HEK293 (cell line): ENCODE data around the gene FADS2.

Experiments
- ZNF292 ChIP-seq: fragments of 450-650 bp; formaldehyde crosslinking; IDR thresholded peaks from 2 replicates; pipeline ENCODE4 v1.5.1; 2016; ENCODE audit warnings: low read depth, missing biosample characterization, missing genetic modification characterization, borderline replicate concordance
- TF ChIP-seq, protein P1 (sequence below): fragments of 450-650 bp; formaldehyde crosslinking; IDR thresholded peaks from 2 replicates; pipeline ENCODE4 v1.5.1; 2016; ENCODE audit warnings: missing biosample characterization, missing genetic modification characterization

DNA sequence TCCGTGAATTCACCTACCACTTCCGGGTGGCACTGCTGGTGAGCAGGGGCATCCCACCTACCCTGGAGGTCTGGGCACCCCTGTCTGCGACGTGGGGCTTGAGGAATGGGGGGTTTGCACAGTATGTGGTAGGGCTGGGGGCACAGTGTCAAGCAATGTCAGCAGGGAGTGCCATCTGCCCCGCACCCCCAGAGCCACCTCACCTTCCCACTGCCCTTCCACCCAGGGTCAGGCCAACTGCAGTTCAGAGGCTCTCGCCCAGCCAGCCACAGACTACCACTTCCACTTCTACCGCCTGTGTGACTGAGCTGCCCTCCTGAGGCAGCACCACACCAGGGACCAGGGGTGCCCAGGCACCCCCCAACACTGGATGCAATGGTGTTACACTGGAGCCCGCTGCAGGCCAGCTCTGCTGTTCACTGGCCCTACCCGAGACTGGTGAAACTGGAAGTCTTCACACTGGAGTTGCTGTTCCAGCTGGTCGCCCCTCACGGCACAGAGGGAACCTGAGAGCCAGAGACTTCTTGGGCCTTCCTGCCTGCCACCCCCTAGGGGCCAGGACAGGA, 42.2 kb upstream of the FADS2 start:
- TF ChIP-seq, protein P1, sequence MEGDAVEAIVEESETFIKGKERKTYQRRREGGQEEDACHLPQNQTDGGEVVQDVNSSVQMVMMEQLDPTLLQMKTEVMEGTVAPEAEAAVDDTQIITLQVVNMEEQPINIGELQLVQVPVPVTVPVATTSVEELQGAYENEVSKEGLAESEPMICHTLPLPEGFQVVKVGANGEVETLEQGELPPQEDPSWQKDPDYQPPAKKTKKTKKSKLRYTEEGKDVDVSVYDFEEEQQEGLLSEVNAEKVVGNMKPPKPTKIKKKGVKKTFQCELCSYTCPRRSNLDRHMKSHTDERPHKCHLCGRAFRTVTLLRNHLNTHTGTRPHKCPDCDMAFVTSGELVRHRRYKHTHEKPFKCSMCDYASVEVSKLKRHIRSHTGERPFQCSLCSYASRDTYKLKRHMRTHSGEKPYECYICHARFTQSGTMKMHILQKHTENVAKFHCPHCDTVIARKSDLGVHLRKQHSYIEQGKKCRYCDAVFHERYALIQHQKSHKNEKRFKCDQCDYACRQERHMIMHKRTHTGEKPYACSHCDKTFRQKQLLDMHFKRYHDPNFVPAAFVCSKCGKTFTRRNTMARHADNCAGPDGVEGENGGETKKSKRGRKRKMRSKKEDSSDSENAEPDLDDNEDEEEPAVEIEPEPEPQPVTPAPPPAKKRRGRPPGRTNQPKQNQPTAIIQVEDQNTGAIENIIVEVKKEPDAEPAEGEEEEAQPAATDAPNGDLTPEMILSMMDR (tag by site-specific recombination) = no peak
- TF ChIP-seq ZNF292 (tag by site-specific recombination) = no peak
